GM12878 (cell line): ENCODE data around the gene ICAM2. TPM values are rescaled to one million over a fixed set of nuclear protein-coding genes. Genes with fewer than 3 reads are reported as not detected.

ENCODE experiments used
- ATAC-seq: fragments of 200-7000 bp; cut with Tn5 transposase; 3 replicates; pipeline ENCODE4 v1.9.1; 2020; ENCODE audit warnings: mild to moderate bottlenecking, moderate library complexity
- BruUV-seq: library from RNA; stranded (reverse); fragments of 400-500 nt; replicated peaks from 2 replicates; lab custom pipeline; 2021; lab: Mats Ljungman, UMichigan
- CTCF ChIA-PET: fragments of 300-600 bp; sonication (Branson Sonifier 250); formaldehyde crosslinking; extraction: SDS; loops from one replicate; lab custom pipeline; 2021; ENCODE audit warnings: inconsistent platforms; lab: Yijun Ruan, JAX
- POLR2A ChIA-PET: fragments of 350-600 bp; formaldehyde crosslinking; extraction: SDS; loops from one replicate; lab custom pipeline; 2021; ENCODE audit warnings: inconsistent platforms; lab: Charles Lee
- RAD21 ChIA-PET: fragments of 300-600 bp; sonication (Branson Sonifier 250); formaldehyde crosslinking; loops from one replicate; lab custom pipeline; 2023; ENCODE audit warnings: antibody characterized with exemption; ENCODE audit not compliant: unreplicated experiment; lab: Charles Lee
- SMC1A ChIA-PET: fragments of 300-600 bp; sonication (Branson Sonifier 250); formaldehyde crosslinking; loops from one replicate; lab custom pipeline; 2023; ENCODE audit not compliant: unreplicated experiment, uncharacterized antibody; lab: Charles Lee
- DNase-seq: peaks from one replicate; pipeline ENCODE4 v3.0.0-alpha.2; 2011; ENCODE audit warnings: low read depth, low spot score
- FAIRE-seq: peaks from 3 replicates; lab custom pipeline; 2011; peaks lifted over from hg19 to GRCh38; lab: Jason Lieb, UNC
- H2AFZ ChIP-seq: 2 replicates; pipeline ENCODE4 v1.6.0; 2011; ENCODE audit warnings: low read depth, low read length, control low read depth; ENCODE audit not compliant: control insufficient read depth
- H3K27ac ChIP-seq: 2 replicates; pipeline ENCODE4 v1.5.1; 2011; ENCODE audit warnings: control low read depth; ENCODE audit not compliant: control insufficient read depth, insufficient read depth
- H3K27me3 ChIP-seq, 2 experiments: replicated peaks in 1 of 2; 2 replicates each; pipeline versions ENCODE4 v1.6.0 to v1.6.1; 2011; ENCODE audit warnings: low read length in 1 of 2; ENCODE audit not compliant: control insufficient read depth in 2 of 2, insufficient read depth in 2 of 2
- H3K36me3 ChIP-seq, 2 experiments: 2 replicates each; pipeline ENCODE4 v1.5.1; 2011; ENCODE audit warnings: low read length in 1 of 2; ENCODE audit not compliant: control insufficient read depth in 2 of 2, insufficient read depth in 2 of 2
- H3K4me1 ChIP-seq: 2 replicates; pipeline ENCODE4 v1.6.1; 2011; ENCODE audit warnings: mild to moderate bottlenecking, low read length, moderate library complexity, mixed read lengths; ENCODE audit not compliant: control insufficient read depth, insufficient read depth
- H3K4me2 ChIP-seq: 2 replicates; pipeline ENCODE4 v1.6.0; 2011; ENCODE audit warnings: control low read depth; ENCODE audit not compliant: control insufficient read depth, insufficient read depth
- H3K4me3 ChIP-seq: fragments of 200-600 bp; sonication (generic); 2 replicates; pipeline ENCODE4 v1.5.1; 2016
- H3K79me2 ChIP-seq: 2 replicates; pipeline ENCODE4 v1.6.0; 2011; ENCODE audit warnings: low read length; ENCODE audit not compliant: control insufficient read depth, insufficient read depth
- H3K9ac ChIP-seq: 2 replicates; pipeline ENCODE4 v1.8.0; 2011; ENCODE audit warnings: low read length, control low read depth, mixed read lengths; ENCODE audit not compliant: control insufficient read depth, insufficient read depth
- H3K9me3 ChIP-seq: replicated peaks from 3 replicates; pipeline ENCODE4 v1.5.1; 2011; ENCODE audit warnings: mild to moderate bottlenecking, low read length; ENCODE audit not compliant: control insufficient read depth, insufficient read depth
- H4K20me1 ChIP-seq: 2 replicates; pipeline ENCODE4 v1.6.0; 2011; ENCODE audit not compliant: control insufficient read depth, insufficient read depth
- BCL3 ChIP-seq: IDR thresholded peaks from 2 replicates; pipeline ENCODE4 v1.6.1; 2011; ENCODE audit warnings: borderline replicate concordance, low read depth, mild to moderate bottlenecking, moderate library complexity, low read length; ENCODE audit not compliant: insufficient read depth, poor library complexity, severe bottlenecking
- CBFB ChIP-seq: IDR thresholded peaks from 2 replicates; pipeline ENCODE4 v1.6.1; 2016; ENCODE audit warnings: antibody characterized with exemption, low read depth
- CEBPB ChIP-seq, 2 experiments: fragments of 150-350 bp in 1 of 2; IDR thresholded peaks; 2 replicates each; pipeline ENCODE4 v1.6.1; 2012 to 2014; ENCODE audit warnings: low read depth in 2 of 2, low read length in 2 of 2, borderline replicate concordance in 1 of 2, inconsistent platforms in 1 of 2
- KAT2A ChIP-seq: conservative IDR thresholded peaks from 2 replicates; pipeline ENCODE4 v1.6.1; 2011; ENCODE audit warnings: low read depth, low read length; ENCODE audit not compliant: control insufficient read depth
- MLLT1 ChIP-seq: fragments of 450-650 bp; IDR thresholded peaks from 2 replicates; pipeline ENCODE4 v1.6.1; 2016; ENCODE audit warnings: mild to moderate bottlenecking
- NBN ChIP-seq: fragments of 450-650 bp; IDR thresholded peaks from 2 replicates; pipeline ENCODE4 v1.6.1; 2016
- RAD21 ChIP-seq: IDR thresholded peaks from 2 replicates; pipeline ENCODE4 v1.6.1; 2011; ENCODE audit warnings: mild to moderate bottlenecking, low read depth, low read length, moderate library complexity; ENCODE audit not compliant: insufficient read depth
- RELA ChIP-seq: fragments of 450-650 bp; IDR thresholded peaks from 2 replicates; pipeline ENCODE4 v1.8.0; 2014; ENCODE audit warnings: borderline replicate concordance; ENCODE audit not compliant: partially characterized antibody
- SRF ChIP-seq, 2 experiments: IDR thresholded peaks; 2 replicates each; pipeline ENCODE4 v1.6.1; 2011; ENCODE audit warnings: low read depth in 2 of 2, low read length in 2 of 2, mild to moderate bottlenecking in 1 of 2, moderate library complexity in 1 of 2
- TCF3 ChIP-seq: IDR thresholded peaks from 2 replicates; pipeline ENCODE4 v1.6.1; 2012; ENCODE audit warnings: low read depth, mild to moderate bottlenecking, low read length, borderline replicate concordance; ENCODE audit not compliant: insufficient read depth
- ZBTB4 ChIP-seq: fragments of 450-650 bp; formaldehyde crosslinking; IDR thresholded peaks from 2 replicates; pipeline ENCODE4 v1.4.0; 2022; ENCODE audit warnings: mild to moderate bottlenecking, moderate library complexity
- ZNF622 ChIP-seq: fragments of 450-650 bp; IDR thresholded peaks from 2 replicates; pipeline ENCODE4 v1.6.1; 2017; ENCODE audit warnings: mild to moderate bottlenecking, inconsistent platforms
- WGBS: methylation state at CpG from one replicate; pipeline ENCODE4 v1.1.6; 2016; ENCODE audit warnings: low lambda C conversion rate; ENCODE audit not compliant: insufficient replicate concordance, insufficient coverage; ENCODE audit errors: missing lambda C conversion rate; 5-methylcytosine and 5-hydroxymethylcytosine counted together
- in situ Hi-C: fragments of 300-500 bp; cut with MboI; formaldehyde crosslinking; loops from 9 replicates; pipeline ENCODE4 v1.14.3; 2018; ENCODE audit warnings: mixed read lengths
- intact Hi-C: fragments of 100-400 bp; cut with micrococcal nuclease; formaldehyde crosslinking; loops from one replicate; pipeline ENCODE4 v1.14.2; 2022; ENCODE audit not compliant: unreplicated experiment
- polyA plus RNA-seq, 11 experiments: library from polyadenylated mRNA; depleted of rRNA in 4 of 11; unstranded in 6 of 11; stranded (reverse) in 5 of 11; fragments of >200 nt; fragmentation: Nextera tagmentation in 4 of 11; fragmentation: Illumina TruSeq in 1 of 11; extraction: Ambion mirVana in 4 of 11; extraction: Trizol in 1 of 11; gene quantifications; 1 replicate in 1 of 11; 2 replicates in 10 of 11; pipeline versions ENCODE4 v1.2.1 to v1.2.3, GENCODE V29; 2011 to 2016; ENCODE audit warnings: inconsistent platforms in 2 of 11, missing spikeins in 2 of 11, low read depth in 1 of 11
- total RNA-seq, 4 experiments: library from RNA; depleted of rRNA in 3 of 4; stranded (reverse); fragments of >200 nt in 3 of 4; fragmentation: Illumina TruSeq in 1 of 4; extraction: Trizol in 1 of 4; gene quantifications; 2 replicates each; pipeline versions ENCODE4 v1.2.1 to v1.2.3, GENCODE V29; 2013 to 2021

Gene ICAM2
- total and polyA plus RNA-seq, 10 of the 15 experiments (the other 5 are each of a cell fraction or from before 2014, with no cell fraction given) = 23.6 to 108 (median 58.1) TPM

- Histone ChIP-seq H3K36me3 (peaks cover 11 to 16% of the 10 kb centered on the region in 2 experiments), H3K27me3 (no peaks in the 10 kb centered on the region), H3K9me3 (no peaks in the 10 kb centered on the region), H3K4me3 (no peak overlapping the region), H3K4me2 (no peak overlapping the region), H4K20me1 (no peaks in the 10 kb centered on the region), H3K27ac (no peak overlapping the region), H3K4me1 (no peaks in the 10 kb centered on the region), H3K9ac (no peak overlapping the region)
- WGBS = 91% methylated on average over 12 of the region's 12 CpGs
- BruUV-seq = no TSS peak
- ATAC-seq (no peak), FAIRE-seq (no peak), DNase-seq (no peak)
- POLR2A ChIA-PET = interaction anchor here (0.7 to 1.7 kb wide), 3 partner anchors 13 to 89 kb away, joined by 3 to 4 read pairs (median 4); no protein-coding TSS in a partner anchor
- RAD21 ChIA-PET = interaction anchor here (1.2 kb wide), 1 partner anchor 14 kb away, joined by 4 read pairs; no protein-coding TSS in a partner anchor
- in situ Hi-C loops (loop anchor here (25.0 kb wide), 1 partner anchor 244 kb away; no protein-coding TSS in a partner anchor), intact Hi-C loops (no loop called here)
- TF ChIP-seq KAT2A (no peak), SRF (IDR thresholded peaks at IDR 0.05; ENCODE audit: low read depth in 2 of 2, low read length in 2 of 2) (no peak), ZNF622 (no peak), TCF3 (no peak), NBN (no peak), MLLT1 (no peak), RAD21 (no peak), RELA (no peak), ZBTB4 (CRISPR knock-in tag) (no peak), BCL3 (no peak), CBFB (no peak), CEBPB (IDR thresholded peaks at IDR 0.05; ENCODE audit: borderline replicate concordance in 1 of 2, low read depth in 2 of 2, low read length in 2 of 2) (no peak)
- TF ChIP-seq, all 136 proteins: peak for 0
- ChIA-PET SMC1A (interaction anchor here (0.9 to 2.7 kb wide), 8 partner anchors 10 to 91 kb away, joined by 3 to 9 read pairs (median 3); no protein-coding TSS in a partner anchor), CTCF (interaction anchor here (0.5 to 3.0 kb wide), 8 partner anchors 8 to 313 kb away, joined by 3 to 26 read pairs (median 6); no protein-coding TSS in a partner anchor)
- no peaks in the 10 kb centered on the region for H3K79me2 ChIP-seq
- no peak overlapping the region for H2AFZ ChIP-seq
These were observed 22.5 kb upstream of the ICAM2 start for GRCh38 chr17:64042700-64043485.
